HG02588 (cell line): ENCODE data around the gene FAM229A.
"Not testable (repeated sequence)": the region's sequence is repeated elsewhere in the genome, so short reads cannot be mapped to it uniquely, and the experiment has no call there.

Experiments used
- ATAC-seq: cut with Tn5 transposase; IDR thresholded peaks from one replicate; pipeline ENCODE4 v1.9.1; 2021; ENCODE audit warnings: mild to moderate bottlenecking, moderate library complexity; ENCODE audit not compliant: unreplicated experiment

Gene FAM229A

DNA sequence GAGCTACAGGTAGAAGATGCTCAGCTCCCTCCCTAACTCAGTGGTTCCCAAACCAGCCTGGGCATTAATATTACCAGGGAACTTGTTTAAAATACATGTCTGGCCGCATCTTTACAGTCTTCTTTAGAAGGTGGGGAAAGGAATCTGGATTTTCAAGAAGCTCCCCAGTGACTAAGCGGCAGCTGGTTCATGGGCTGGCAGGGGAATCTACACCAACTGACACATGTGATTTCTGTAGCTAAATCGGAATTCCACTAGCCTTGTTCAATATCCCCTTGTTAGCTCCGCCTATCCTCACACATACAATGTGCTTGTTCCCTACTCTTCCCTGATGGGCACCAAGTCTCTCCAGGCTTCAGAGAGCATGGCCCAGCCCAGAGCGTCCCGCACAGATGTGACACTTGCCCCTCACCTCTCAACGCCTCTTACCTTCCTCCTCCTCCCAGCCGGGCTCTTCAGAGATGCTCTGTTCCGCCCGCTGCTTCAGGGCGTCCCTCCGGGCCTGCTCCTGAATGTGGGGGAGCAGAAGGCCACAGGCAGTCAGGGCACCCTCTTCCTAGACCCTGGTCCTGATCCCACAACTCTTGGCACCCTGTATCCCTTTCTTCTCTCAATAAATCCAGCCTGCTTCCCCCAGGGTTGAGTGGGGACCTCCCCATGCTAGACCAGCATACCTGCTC is 15.4 kb upstream of the FAM229A start:
- ATAC-seq: no peak

DNA sequence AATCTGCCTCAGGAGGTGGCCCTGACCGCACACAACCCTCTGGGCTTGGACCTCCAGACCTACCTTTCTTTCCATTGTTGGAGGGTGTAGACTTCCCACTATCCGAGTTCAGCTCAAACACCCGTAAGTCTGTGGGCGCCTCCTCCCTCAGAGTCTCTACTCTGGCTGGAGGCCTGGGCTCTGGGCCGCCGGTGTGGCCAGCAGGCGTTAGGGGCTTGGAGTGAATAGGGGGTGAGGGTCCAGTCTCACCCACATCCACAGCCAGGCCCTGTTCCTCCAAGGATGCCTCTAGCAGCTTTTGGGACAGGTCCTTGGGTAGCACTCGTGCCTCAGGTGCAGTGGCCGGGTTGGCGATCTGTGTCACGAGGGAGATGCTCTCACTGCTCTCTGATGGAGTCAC is 13.9 kb upstream of the FAM229A start:
- no peak for ATAC-seq

DNA sequence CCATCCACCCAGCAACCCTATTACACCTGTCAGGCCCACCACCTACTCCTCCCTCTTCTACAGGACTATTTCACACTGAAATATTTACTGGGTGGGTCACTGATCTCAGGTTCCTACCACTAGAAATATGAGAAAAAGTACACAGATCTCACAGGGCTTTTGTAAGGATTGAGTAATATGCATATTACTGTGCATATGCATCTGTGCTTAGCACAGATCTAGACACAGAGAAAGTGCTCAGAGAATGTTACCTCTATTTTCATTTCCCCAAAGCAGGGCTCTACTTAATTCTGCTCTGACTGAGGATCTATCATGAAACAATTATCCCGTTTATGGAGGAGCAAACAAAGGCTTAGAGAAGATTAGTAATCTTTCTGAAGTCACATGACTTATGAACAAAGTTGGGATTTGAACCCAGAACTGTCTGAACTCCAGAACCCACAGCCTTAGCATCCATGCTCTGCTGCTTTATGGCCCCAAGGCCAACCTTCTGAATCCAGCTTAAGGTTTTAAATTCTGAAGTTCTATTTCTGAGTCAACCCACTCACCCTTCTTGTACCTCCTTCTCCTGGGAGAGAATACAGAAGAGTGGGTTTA is 11.8 kb upstream of the FAM229A start:
- ATAC-seq: no peak

DNA sequence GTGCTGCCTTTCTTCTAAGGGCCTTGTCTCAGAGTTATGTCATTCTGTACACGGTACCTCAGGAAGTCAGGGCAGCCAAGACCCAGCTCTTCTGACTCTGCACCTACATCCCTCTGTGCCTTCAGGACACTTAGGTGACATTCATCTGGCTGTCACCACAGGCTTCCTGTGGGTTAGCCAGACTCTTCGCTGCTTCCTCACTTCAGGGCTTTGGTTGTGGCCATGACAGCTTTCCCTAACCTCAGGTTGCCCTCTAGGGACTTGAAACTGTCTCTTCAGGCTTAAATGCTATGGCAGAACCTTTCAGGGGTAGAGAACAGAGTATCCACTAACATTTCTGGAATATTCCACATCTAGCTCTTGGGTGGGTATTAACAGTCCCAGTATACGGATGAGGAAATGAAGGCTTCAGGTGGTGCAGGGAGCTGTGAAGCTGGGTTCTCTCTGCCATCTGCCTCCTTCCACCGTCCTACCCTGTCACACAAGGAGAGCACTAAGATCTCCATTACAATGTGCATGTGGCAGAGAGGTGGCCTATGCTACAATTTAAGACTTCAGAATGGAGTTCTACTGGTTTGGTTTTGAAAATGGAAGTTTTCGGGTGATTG is 10.0 kb upstream of the FAM229A start:
- no peak for ATAC-seq

- ATAC-seq: no peak
These were observed 5.8 kb upstream of the FAM229A start for GRCh38 chr1:32367912-32368635.

DNA sequence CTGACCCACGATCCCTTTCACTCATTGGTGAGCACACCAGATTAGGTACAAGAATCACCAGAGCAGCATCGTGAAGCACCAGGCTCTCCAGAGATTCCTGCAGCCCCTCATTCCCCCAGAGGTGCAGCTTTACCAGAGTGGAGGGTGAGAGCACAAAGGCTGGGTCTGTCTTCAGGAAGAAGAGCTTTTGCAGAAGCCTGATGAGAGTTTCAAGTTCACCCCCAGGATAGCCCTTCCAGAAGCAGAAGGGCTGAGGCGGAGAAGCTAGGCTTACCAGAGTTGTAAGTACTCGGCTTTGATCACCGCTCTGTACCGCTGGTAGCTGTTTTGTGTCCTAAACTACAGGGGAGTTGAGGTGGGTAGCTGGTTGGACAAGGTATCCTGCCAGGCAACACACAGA is 3.2 kb upstream of the FAM229A start:
- ATAC-seq: no peak

GRCh38 chr1:32364836-32365235 is 2.6 kb upstream of the FAM229A start:
- ATAC-seq: no peak

- ATAC-seq: no peak
These were observed 1.4 kb upstream of the FAM229A start for GRCh38 chr1:32363713-32364112.

- no peak for ATAC-seq
These were observed 411 bp downstream of the FAM229A start for GRCh38 chr1:32361674-32362473.

DNA sequence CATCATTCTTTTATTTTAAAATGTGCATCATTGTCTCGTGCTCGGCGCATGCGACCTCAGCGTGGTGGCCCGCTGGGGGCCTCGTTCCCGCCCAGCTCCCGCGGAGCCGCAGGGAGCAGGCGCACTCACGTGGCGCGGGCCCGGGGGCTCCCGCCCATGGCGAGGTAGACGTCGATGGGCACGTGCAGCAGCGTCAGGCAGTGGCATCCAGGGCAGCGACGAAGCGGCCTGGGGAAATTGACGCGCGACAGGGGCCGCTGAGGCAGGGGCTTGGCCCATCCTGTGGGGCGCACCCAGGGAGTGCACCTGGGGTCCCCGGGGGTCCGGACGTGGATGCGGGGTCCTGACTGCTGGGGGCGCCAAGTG is 994 bp downstream of the FAM229A start:
- no peak for ATAC-seq

DNA sequence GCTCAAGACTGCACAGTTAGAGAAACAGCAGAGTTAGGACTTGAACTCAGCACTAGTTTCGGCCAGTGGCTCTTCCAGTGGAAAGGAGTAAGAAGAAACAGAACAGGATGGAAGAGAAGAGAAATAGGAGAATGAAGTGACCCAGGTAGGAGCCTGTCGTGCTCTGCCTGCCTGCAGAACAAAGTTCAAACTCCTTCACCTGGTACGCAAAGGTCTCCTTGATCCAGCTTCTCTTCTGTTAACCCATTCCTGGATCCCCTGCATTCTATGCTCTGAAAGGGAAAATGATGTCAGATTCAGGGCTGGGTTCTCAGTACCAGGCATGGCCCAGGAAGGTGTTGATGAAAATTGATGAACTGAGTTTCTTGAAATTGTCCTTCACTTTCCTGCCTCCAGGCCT is 3.9 kb downstream of the FAM229A start:
- no peak for ATAC-seq

DNA sequence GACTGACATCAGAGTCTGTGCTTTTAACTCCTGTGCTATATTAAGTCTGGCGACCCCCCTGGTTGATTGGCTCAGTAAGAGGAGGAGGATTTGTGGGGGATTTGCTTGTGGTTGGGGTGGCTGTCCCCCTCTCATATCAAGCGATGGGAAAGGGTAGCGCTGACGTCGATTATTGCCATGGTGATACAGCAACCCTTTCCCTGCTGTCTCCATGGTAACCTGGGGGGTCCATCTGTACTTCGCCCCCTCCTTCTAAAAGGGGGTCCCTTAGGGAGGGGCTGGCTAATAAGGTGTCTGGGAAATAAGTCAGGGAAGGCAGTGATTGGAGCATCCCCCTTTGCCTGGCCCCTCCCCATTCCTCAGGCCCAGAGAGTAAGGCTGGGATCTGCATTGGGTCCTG is 4.7 kb downstream of the FAM229A start:
- no peak for ATAC-seq

- no peak for ATAC-seq
These were observed 5.8 kb downstream of the FAM229A start for GRCh38 chr1:32356478-32356877.

- ATAC-seq: not testable (repeated sequence)
These were observed 6.5 kb downstream of the FAM229A start for GRCh38 chr1:32355778-32356177.

DNA sequence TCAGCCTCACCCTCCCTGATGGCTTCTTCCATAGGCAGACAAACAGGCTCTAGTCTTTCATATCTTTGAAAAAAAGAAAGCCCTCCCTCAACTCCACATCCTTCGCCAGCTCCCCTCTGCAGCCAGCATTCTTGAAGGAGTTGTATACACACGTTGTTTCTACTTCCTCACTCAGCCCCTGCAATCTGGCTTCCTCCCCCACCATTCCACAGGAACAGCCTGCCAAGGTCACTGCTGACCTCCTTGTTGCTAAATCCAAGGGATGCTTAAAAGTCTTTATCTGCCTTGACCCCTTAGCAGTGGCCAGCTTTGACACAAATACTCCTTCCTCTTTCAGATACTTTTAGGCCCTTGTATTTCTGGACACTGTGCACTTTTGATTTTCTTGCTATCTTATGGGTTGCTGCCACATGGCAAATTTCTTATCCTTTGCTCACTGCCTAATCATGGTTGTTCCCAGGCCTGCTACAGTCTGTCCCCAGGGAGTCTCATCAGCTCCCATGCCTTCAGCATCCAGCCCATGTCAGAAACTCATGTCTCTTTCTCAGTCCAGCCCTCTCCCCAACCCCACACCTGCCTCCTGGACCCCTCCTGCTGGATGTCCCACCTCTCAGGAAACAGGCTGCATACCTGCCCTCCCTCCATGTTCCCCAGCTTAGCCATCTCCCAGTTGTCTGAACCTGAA is 8.3 kb downstream of the FAM229A start:
- ATAC-seq: no peak

GRCh38 chr1:32353431-32353830 is 8.9 kb downstream of the FAM229A start:
- ATAC-seq: no peak

GRCh38 chr1:32352831-32353383 is 9.4 kb downstream of the FAM229A start:
- no peak for ATAC-seq

DNA sequence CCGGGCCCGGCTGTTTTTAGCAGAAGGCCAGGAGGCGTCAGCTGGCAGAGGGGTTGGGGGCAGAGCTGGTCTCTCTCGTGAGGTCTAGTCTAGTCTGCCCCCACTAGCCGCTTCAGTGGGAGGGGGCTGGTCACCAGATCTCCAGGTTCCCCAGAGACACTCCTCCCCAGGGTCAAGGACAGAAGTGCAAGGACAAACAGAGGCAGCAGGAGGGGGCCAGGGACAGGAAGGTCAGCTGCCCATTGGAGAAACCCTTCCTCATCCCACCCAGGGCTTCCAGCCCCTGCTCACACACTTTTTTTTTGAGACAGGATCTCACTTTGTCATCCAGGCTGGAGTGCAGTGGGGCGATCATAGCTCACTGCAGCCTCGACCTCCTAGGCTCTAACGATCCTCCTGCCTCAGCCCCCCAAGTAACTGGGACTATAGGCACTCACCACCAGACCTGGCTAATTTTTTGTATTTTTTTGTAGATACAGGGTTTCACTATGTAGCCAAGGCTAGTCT is 10.0 kb downstream of the FAM229A start:
- ATAC-seq: no peak

DNA sequence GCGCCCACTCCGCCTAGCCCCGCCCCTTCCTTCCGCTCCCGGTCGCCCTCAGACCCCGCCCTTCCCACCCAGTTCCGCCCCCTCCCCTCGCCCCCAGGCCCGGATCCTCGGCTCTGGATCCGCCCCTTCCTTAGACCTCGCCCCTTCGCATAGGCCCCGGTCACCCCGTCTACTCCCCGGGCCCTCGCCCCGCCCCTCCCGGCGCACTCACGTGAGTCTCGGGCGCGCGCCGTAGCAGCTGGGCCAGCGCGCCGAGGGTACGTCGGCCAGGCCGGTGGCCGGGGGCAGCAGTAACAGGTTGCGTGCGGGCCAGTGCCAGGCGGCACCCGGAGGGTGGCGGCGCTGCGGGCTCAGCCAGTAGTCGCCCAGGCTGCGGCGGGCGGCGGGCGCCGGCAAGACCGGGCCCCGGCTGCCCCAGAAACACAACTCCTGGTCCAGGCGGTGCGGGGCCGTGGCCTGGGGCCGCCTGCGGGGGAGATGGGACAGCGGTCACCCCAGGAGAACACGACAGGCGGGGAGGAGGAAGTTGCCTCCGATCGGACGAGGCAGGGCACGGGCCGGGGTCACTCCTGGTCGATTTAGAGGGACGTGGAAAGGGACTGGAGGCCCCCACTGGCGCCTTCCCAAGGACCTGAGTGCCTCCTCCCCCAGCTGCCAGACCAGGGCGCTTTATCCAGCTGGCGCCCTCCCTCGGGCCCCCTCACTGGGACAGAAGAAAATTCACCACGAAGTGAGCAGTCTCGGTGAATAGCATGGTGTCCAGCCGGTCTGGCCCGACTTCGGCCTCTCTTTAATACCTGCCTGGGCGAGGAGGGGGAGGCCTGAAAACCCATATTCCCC is 10.7 kb downstream of the FAM229A start:
- ATAC-seq: peak; percentile 78
